ENCODE results near the gene FNTB.

The FNTB gene

DNA sequence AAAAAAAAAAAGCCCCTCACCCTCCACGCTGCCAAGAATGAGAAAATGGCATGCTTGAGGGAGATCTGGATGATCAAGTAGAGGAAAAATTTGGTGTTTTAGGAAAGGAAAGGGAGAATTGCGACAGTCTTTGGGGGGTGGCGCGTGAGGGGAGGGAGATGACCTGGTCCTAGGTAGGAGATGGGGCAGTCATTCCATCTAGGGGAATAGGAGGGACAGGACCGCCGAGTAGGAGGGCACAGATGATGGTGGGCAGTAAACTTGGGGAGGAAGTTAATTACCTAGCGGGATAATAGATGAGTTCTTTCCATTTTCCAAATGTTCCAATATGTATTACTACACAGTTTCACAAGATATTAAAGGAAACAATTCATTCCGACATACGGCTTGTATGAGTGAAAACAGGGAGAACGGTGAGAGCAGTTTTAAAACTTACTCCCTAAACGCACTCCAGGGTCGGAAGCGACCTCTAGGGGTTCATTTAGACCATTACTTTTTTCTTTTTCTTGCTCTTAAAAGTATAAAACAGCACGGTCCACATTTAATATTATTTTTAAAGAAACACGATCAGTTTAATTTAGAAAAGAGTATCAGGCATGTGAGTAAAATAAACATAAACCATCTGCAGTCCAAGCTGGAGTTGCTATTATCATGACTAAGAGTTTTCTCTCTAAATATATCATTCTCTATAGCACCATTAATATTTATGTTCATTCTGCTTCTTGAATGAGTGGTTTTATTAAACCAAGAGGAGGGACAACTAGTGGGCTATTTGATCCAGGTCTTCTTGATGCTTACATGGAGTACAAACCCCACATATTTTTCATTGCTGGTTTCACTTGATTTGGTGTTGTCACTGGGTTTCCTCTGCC is 3.0 kb upstream of the FNTB start:
- DNase-seq = no peak

DNA sequence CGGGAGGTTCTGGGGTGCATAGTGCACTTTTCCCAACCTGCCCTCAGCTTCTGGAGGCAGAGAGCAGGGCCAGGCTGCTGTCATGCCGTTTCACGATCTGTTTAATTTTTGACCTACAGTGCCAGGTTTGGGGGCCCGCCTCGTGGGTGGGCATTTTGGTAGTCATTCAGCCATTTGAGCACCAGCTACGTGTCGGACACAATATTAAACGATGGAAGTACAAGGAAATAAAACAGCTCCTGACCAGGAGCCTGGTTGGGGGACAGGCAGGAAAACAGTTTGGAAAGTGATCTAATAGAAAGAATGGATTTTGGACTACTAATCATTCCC is 708 bp downstream of the FNTB start:
- DNase-seq = no peak

GRCh38 chr14:64990296-64990695 is 3.6 kb downstream of the FNTB start:
- no peak for DNase-seq

DNA sequence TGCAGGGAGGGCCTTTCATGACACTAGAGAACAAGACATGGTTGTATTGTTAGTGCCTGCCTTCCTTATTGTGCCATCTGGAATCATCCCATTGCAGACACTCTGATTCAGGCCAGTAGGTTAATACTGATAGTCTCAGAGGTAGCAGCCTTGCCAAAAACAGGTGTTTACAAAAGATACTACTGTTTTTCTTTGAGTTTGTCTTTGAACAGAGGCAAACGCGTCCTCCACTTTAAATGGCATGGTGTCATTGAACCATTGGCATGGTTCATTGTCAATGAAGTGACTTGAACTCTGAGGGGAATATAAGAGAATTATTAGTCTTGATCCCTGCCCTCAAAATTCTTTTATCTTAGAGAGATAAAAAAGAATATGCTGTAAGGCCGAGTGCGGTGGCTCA is 4.2 kb downstream of the FNTB start:
- no peak for DNase-seq

DNA sequence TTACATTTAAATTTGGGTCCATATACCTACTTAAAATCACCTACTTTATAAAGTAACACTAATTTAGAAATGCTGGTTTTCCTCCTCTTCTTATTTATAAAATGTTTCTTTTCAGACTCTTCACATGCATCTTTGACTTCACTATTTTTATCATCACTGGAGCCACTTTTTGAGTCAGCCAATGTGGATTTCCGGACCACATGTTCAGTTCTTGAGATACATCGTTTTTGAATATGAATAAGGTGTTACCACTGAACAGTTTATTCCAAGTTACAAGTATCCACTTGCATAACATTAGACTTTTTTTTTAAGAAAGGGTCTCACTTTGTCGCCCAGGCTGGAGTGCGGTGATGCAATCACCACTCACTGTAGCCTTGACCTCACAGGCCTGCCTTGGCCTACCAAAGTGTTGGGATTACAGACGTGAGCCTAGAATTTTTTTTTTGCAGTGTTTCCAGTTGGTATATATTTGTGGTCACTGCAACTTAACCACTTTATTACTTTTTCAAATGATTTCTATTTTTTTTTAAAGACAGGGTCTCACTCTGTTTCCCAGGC is 5.7 kb downstream of the FNTB start:
- DNase-seq = no peak

DNA sequence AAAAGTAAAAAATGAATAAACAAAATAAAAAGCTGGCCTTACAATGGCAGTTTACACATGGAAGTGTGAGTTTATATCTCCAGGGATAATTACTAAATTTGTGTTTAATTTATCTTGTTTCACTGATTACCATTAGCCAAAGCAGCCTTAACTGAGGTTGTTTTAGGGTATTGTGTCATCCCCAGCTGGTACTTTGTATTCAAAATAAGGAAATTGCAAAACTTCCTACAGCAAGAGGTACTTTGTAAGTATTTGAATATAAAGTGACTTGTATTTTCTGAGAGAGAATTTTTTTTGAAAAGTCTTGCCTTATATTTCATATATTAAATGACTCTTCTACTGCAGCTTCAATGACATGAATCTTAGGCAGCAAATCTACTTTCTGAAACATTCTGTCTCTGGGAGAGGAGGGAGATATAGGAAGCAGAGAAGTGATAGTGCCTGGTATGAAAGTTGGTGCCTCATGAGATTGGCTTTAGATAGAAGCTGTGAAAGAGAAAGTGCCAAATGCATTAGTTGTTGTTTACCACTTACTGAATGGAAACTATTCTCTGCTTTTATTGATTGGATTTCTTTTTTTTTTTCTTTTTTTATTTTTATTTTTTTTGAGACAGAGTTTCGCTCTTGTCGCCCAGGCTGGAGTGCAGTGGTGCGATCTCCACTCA is 6.7 kb downstream of the FNTB start:
- no peak for DNase-seq

GRCh38 chr14:64994540-64994939 is 7.8 kb downstream of the FNTB start:
- DNase-seq = no peak

- DNase-seq = no peak
These were observed 8.6 kb downstream of the FNTB start for GRCh38 chr14:64995291-64995690.

DNA sequence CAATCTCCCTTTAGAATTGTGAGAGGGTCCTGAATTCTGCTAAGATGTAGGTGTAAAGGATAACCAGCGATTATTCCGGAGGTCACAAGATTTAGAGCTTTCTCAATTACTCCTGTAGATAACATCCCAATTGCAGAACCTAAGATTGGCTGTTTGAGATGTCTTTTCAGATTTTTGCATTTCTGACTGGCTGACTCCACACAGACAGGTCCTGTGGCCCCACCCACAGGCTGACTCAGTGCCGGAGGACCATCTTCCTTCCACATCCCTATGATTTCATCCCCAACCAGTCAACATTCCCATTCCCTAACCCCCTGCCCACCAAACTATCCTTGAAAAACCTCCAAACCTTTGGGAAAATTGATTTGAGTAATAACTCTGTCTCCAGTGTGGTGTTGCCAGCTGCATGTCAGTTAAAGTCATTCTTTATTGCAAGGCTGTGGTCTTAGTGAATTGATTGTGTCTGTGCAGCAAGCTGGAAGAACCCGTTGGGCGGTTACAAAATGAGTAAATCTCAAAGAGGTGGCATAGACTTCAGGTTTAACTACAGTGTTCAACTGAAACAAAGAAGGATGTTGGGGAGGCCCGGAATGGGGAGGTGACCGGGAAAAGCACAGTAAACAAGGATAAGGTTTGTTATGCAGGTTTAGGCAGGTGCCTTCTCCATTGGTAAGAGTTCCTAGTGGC is 10.6 kb downstream of the FNTB start:
- no peak for DNase-seq

- DNase-seq = no peak
These were observed 11.8 kb downstream of the FNTB start for GRCh38 chr14:64998455-64998931.

- no peak for DNase-seq
These were observed 14.3 kb downstream of the FNTB start for GRCh38 chr14:65000898-65001591.

GRCh38 chr14:65001723-65002122 is 15.0 kb downstream of the FNTB start:
- no peak for DNase-seq

DNA sequence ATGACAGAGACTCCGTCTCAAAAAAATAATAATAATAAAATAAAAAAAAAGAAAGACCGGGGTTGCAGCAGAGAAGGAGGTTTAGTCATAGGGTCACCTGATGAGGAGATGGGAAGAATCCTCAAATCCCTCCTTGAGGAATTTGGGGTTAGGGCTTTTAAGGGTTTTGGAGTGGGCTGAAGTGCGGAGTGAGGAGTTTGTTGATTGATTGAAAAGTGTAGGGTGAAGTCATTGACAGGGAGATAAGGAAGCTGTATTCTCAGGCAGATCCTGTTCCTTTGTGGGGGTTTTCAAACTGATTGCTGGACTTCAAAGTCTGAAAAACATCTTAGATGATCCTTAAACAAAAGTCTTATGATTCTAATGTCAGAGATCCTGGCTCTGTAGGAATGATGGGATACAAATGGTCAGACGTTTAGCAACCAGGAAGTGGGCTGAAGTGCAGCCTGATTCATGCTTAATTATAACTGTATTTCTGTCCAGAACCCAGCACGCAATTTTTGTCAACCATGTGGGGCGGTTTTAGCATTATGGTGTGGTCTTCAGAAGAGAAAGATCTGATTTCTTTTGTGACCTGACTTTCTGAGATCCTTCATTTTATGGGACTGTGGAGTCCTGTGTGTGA is 16.0 kb downstream of the FNTB start:
- no peak for DNase-seq

DNA sequence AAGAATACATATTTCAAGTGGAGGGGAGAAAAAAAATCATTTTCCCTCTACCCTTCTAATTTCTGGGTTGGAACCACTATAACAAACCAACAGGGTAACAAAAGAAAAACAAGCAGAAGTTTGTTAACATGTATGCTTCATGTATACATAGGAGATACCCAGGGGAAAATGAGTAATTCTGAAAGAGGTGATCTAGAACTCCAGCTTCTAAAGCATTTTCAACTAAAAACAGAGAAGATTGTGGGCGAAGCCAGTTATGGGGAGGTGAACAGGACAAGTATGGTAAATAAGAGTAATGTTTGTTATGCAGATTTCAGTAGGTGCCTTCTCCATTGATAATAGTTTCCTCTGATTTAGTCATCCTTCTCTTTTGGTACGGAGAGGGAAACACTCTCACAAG is 16.7 kb downstream of the FNTB start:
- DNase-seq = no peak

- DNase-seq = no peak
These were observed 19.6 kb downstream of the FNTB start for GRCh38 chr14:65006261-65006721.

- no peak for DNase-seq
These were observed 20.5 kb downstream of the FNTB start for GRCh38 chr14:65007202-65007601.

DNA sequence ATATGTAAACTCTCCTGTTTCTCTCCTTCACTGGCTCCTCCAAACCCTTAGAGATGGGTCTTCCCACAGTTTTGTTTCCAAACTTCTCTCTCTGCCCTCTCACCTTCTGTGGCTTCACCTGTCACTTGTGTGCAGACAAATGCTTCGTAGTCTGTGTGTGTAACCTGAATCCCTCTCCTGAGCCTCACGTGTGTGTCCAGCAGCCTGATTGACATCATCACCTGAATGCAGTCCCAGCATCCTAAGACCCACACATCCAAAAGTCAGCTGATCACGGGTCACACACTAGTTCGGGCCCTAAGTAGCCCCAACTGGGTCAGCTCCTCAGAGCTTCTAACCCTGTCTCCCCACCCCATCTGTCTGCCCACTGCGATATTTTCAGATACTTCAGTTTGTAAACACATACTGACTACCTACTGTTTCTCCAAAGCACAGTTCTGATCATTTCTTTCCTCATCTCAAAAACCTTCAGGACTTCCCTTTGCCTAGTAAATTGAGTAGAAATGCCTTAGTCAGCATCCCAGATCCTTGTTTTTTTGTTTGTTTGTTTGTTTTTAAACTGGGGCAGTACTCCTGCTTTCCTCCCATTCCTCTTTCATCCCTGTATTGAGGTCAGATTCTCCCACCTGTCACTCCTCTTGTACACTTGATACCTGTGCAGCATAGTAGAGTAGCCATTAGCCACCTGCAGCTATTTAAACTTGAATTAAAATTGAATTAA is 23.7 kb downstream of the FNTB start:
- DNase-seq = no peak

- no peak for DNase-seq
These were observed 24.8 kb downstream of the FNTB start for GRCh38 chr14:65011538-65011937.

GRCh38 chr14:65012353-65012752 is 25.7 kb downstream of the FNTB start:
- DNase-seq = no peak

DNA sequence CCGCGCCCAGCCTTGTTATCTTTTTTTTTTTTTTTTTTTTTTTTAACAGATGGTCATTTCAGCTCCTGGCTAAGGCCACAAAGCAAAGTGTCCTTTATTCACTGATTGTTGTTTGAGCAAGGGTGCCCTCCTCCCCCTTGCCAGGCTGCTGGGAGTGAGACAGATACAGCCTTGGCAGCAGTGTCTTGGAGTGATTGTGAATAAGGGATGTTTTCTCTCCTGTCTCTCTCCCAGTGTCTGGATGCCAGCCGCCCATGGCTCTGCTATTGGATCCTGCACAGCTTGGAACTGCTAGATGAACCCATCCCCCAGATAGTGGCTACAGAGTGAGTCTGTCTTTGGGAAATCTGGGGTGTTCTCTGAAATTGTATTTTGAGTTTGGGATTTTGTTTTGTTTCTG is 28.7 kb downstream of the FNTB start:
- no peak for DNase-seq

GRCh38 chr14:65016471-65016870 is 29.8 kb downstream of the FNTB start:
- no peak for DNase-seq
